Posterior cingulate gyrus (tissue), 11 donors: ENCODE data around the gene BLVRA.
"Not testable (repeated sequence)": the region's sequence is repeated elsewhere in the genome, so short reads cannot be mapped to it uniquely, and the experiment has no call there.

ENCODE experiments used
- DNase-seq, 10 donors: peaks; one replicate each; pipeline versions ENCODE4 v3.0.0 to v3.0.0-alpha.2; 2020 to 2021; ENCODE audit warnings: mixed read lengths in 3 of 10
- intact Hi-C: fragments of 100-400 bp; cut with DNase I; formaldehyde crosslinking; loops from one replicate; pipeline ENCODE4 v1.15.1; 2023

The BLVRA gene

GRCh38 chr7:43767311-43767710 lies 8.8 kb downstream of the BLVRA start:
- intact Hi-C loops: no loop called here
- no peak for DNase-seq

- intact Hi-C loops: no loop called here
- no peak for DNase-seq
Observed at GRCh38 chr7:43768201-43768886, 9.9 kb downstream of the BLVRA start.

- intact Hi-C loops: no loop called here
- no peak for DNase-seq
Observed at GRCh38 chr7:43768887-43769272, 10.4 kb downstream of the BLVRA start.

- intact Hi-C loops: no loop called here
- no peak for DNase-seq
Observed at GRCh38 chr7:43769281-43769680, 10.8 kb downstream of the BLVRA start.

GRCh38 chr7:43769791-43770465 lies 11.4 kb downstream of the BLVRA start:
- intact Hi-C loops: no loop called here
- DNase-seq: no peak

GRCh38 chr7:43771128-43771527 lies 12.6 kb downstream of the BLVRA start:
- intact Hi-C loops: no loop called here
- DNase-seq: no peak

- intact Hi-C loops: no loop called here
- DNase-seq: no peak
Observed at GRCh38 chr7:43771573-43771972, 13.1 kb downstream of the BLVRA start.

- DNase-seq, intact Hi-C loops: not testable (repeated sequence)
Observed at GRCh38 chr7:43773268-43773667, 14.8 kb downstream of the BLVRA start.

- intact Hi-C loops, DNase-seq: not testable (repeated sequence)
Observed at GRCh38 chr7:43775255-43775654, 16.8 kb downstream of the BLVRA start.

- DNase-seq, intact Hi-C loops: not testable (repeated sequence)
Observed at GRCh38 chr7:43778293-43779044, 20.0 kb downstream of the BLVRA start.

- no peak for DNase-seq
- intact Hi-C loops: no loop called here
Observed at GRCh38 chr7:43779045-43779812, 20.7 kb downstream of the BLVRA start.

GRCh38 chr7:43781726-43782607 lies 23.5 kb downstream of the BLVRA start:
- DNase-seq: no peak
- intact Hi-C loops: no loop called here

- no peak for DNase-seq
- intact Hi-C loops: no loop called here
Observed at GRCh38 chr7:43782768-43783555, 24.5 kb downstream of the BLVRA start.

GRCh38 chr7:43784030-43784584 lies 25.6 kb downstream of the BLVRA start:
- intact Hi-C loops: no loop called here

GRCh38 chr7:43784585-43785087 lies 26.2 kb downstream of the BLVRA start:
- DNase-seq, intact Hi-C loops: not testable (repeated sequence)

More at GRCh38 chr7:43784030-43784584, 25.6 kb downstream of the BLVRA start:
- DNase-seq: no peak

- intact Hi-C loops: no loop called here
- DNase-seq: no peak
Observed at GRCh38 chr7:43785420-43785819, 26.9 kb downstream of the BLVRA start.

GRCh38 chr7:43787771-43788170 lies 29.3 kb downstream of the BLVRA start:
- DNase-seq: no peak
- intact Hi-C loops: no loop called here

- intact Hi-C loops: no loop called here
- DNase-seq: no peak
Observed at GRCh38 chr7:43790006-43790405, 31.5 kb downstream of the BLVRA start.
